Muscle layer of duodenum (tissue), 2 donors: Measurements from ENCODE around the gene PLPP6.
"Not testable (repeated sequence)": the region's sequence is repeated elsewhere in the genome, so short reads cannot be mapped to it uniquely, and the experiment has no call there.

Experiments
- H3K27ac ChIP-seq: one replicate; pipeline ENCODE4 v1.7.0; 2013; ENCODE audit warnings: mild to moderate bottlenecking, low read length
- H3K27me3 ChIP-seq: one replicate; pipeline ENCODE4 v1.7.0; 2013; ENCODE audit warnings: low read depth, mild to moderate bottlenecking, control low read depth, low read length
- H3K36me3 ChIP-seq, 2 donors: one replicate each; pipeline ENCODE4 v1.7.0; 2013; ENCODE audit warnings: low read length in 2 of 2, control low read depth in 1 of 2, mild to moderate bottlenecking in 1 of 2; ENCODE audit not compliant: insufficient read depth in 2 of 2, control insufficient read depth in 1 of 2
- H3K4me1 ChIP-seq, 2 donors: one replicate each; pipeline ENCODE4 v1.7.0; 2013; ENCODE audit warnings: low read length in 2 of 2, mild to moderate bottlenecking in 2 of 2, control low read depth in 1 of 2, moderate library complexity in 1 of 2; ENCODE audit not compliant: insufficient read depth in 2 of 2, control insufficient read depth in 1 of 2
- H3K4me3 ChIP-seq, 2 donors: one replicate each; pipeline ENCODE4 v1.7.0; 2013; ENCODE audit warnings: low read length in 2 of 2, low read depth in 1 of 2, mild to moderate bottlenecking in 1 of 2
- H3K9me3 ChIP-seq, 2 donors: one replicate each; pipeline ENCODE4 v1.7.0; 2013; ENCODE audit warnings: low read length in 2 of 2, control low read depth in 1 of 2, mild to moderate bottlenecking in 1 of 2; ENCODE audit not compliant: control insufficient read depth in 1 of 2
- donor health status: healthy.

PLPP6 gene

GRCh38 chr9:4639420-4639819, 22.7 kb upstream of the PLPP6 start:
- Histone ChIP-seq H3K36me3 (no peaks in the 10 kb centered on the region), H3K9me3 (no peaks in the 10 kb centered on the region), H3K4me3 (no peak overlapping the region), H3K27ac (no peak overlapping the region), H3K27me3 (no peaks in the 10 kb centered on the region), H3K4me1 (no peaks in the 10 kb centered on the region)

- H3K27me3 ChIP-seq, result no peaks in the 10 kb centered on the region
- H3K9me3 ChIP-seq, result no peaks in the 10 kb centered on the region
- no peak overlapping the region for H3K27ac ChIP-seq
- H3K36me3 ChIP-seq, result no peaks in the 10 kb centered on the region
- H3K4me1 ChIP-seq, result no peaks in the 10 kb centered on the region
- no peak overlapping the region for H3K4me3 ChIP-seq
Observed at GRCh38 chr9:4640027-4640426, 22.1 kb upstream of the PLPP6 start.

GRCh38 chr9:4642351-4642750, 19.7 kb upstream of the PLPP6 start:
- H3K27ac ChIP-seq, result no peak overlapping the region

GRCh38 chr9:4654084-4654483, 8.0 kb upstream of the PLPP6 start:
- Histone ChIP-seq H3K27me3 (no peaks in the 10 kb centered on the region), H3K36me3 (no peaks in the 10 kb centered on the region), H3K4me3 (no peak overlapping the region), H3K27ac (no peak overlapping the region), H3K9me3 (no peaks in the 10 kb centered on the region), H3K4me1 (no peaks in the 10 kb centered on the region)

More at GRCh38 chr9:4642351-4642750, 19.7 kb upstream of the PLPP6 start:
- Histone ChIP-seq H3K4me3 (no peak overlapping the region), H3K4me1 (no peaks in the 10 kb centered on the region), H3K36me3 (no peaks in the 10 kb centered on the region), H3K27me3 (no peaks in the 10 kb centered on the region), H3K9me3 (no peaks in the 10 kb centered on the region)

- Histone ChIP-seq H3K4me3 (no peak overlapping the region), H3K4me1 (no peaks in the 10 kb centered on the region), H3K27ac (no peak overlapping the region), H3K36me3 (no peaks in the 10 kb centered on the region), H3K9me3 (no peaks in the 10 kb centered on the region), H3K27me3 (no peaks in the 10 kb centered on the region)
Observed at GRCh38 chr9:4654538-4654937, 7.6 kb upstream of the PLPP6 start.

GRCh38 chr9:4656196-4656595, 5.9 kb upstream of the PLPP6 start:
- not testable (repeated sequence) for H3K27me3 ChIP-seq, H3K4me3 ChIP-seq, H3K4me1 ChIP-seq, H3K36me3 ChIP-seq, H3K9me3 ChIP-seq, H3K27ac ChIP-seq

- Histone ChIP-seq H3K4me3 (no peak overlapping the region), H3K9me3 (no peaks in the 10 kb centered on the region)
Observed at GRCh38 chr9:4656621-4657020, 5.5 kb upstream of the PLPP6 start.

GRCh38 chr9:4657426-4658159, 4.5 kb upstream of the PLPP6 start:
- H3K9me3 ChIP-seq, result no peaks in the 10 kb centered on the region
- H3K27me3 ChIP-seq, result no peaks in the 10 kb centered on the region
- H3K27ac ChIP-seq, result no peak overlapping the region
- no peaks in the 10 kb centered on the region for H3K36me3 ChIP-seq
- no peak overlapping the region for H3K4me3 ChIP-seq
- peaks cover 4 to 6% of the 10 kb centered on the region in 2 donors for H3K4me1 ChIP-seq

More at GRCh38 chr9:4656621-4657020, 5.5 kb upstream of the PLPP6 start:
- Histone ChIP-seq H3K4me1 (peaks cover 2 to 4% of the 10 kb centered on the region in 2 donors), H3K36me3 (no peaks in the 10 kb centered on the region), H3K27ac (no peak overlapping the region), H3K27me3 (no peaks in the 10 kb centered on the region)

GRCh38 chr9:4660665-4661064, 1.4 kb upstream of the PLPP6 start:
- H3K36me3 ChIP-seq, H3K27ac ChIP-seq, H3K4me3 ChIP-seq, H3K27me3 ChIP-seq, H3K9me3 ChIP-seq: not testable (repeated sequence)
- peaks cover 14 to 25% of the 10 kb centered on the region in 2 donors for H3K4me1 ChIP-seq

- no peaks in the 10 kb centered on the region for H3K27me3 ChIP-seq
- peaks cover 14 to 25% of the 10 kb centered on the region in 2 donors for H3K4me1 ChIP-seq
- H3K9me3 ChIP-seq, result no peaks in the 10 kb centered on the region
- H3K4me3 ChIP-seq, result no peak overlapping the region
- H3K27ac ChIP-seq, result no peak overlapping the region
- no peaks in the 10 kb centered on the region for H3K36me3 ChIP-seq
Observed at GRCh38 chr9:4661165-4661564, 929 bp upstream of the PLPP6 start.

GRCh38 chr9:4661611-4662010, 483 bp upstream of the PLPP6 start:
- Histone ChIP-seq H3K9me3 (no peaks in the 10 kb centered on the region), H3K4me1 (peaks cover 15 to 25% of the 10 kb centered on the region in 2 donors), H3K27me3 (no peaks in the 10 kb centered on the region), H3K27ac (peak overlapping the region; percentile 74), H3K4me3 (peak overlapping the region; percentile 49 to 82), H3K36me3 (no peaks in the 10 kb centered on the region)
